Stimulated activated CD8-positive, alpha-beta memory T cell treated with anti-CD3 and anti-CD28 coated beads, Interleukin-15, amount 100 ng/mL, for 48 hours (primary cell): ENCODE data around the gene MN1.

Source experiments
- DNase-seq, 2 donors: peaks; one replicate each; pipeline ENCODE4 v3.0.0-alpha.2; 2020; ENCODE audit warnings: low read depth in 2 of 2

The MN1 gene

GRCh38 chr22:27716074-27716473, 85.5 kb downstream of the MN1 start:
- DNase-seq = no peak

DNA sequence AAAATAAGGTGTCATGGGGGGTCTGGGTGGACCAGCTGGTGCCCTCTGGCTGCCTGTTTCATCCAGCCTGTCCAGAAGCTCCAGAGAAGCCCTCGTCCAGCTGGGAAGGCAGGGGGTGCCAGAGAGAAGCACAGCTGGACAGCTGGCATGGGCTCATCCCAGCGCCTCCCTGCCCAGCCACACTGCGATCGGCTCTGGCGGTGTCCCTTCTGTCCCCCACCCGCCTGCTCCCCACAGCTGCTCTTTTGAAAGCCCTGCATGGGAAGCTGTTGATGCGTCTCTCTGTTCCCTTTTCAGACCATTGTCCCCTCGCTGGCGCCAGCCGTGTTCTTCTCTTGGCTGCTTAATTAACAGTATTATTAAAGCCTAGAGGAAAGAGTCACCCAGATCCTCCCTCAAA, 86.5 kb downstream of the MN1 start:
- DNase-seq = no peak

DNA sequence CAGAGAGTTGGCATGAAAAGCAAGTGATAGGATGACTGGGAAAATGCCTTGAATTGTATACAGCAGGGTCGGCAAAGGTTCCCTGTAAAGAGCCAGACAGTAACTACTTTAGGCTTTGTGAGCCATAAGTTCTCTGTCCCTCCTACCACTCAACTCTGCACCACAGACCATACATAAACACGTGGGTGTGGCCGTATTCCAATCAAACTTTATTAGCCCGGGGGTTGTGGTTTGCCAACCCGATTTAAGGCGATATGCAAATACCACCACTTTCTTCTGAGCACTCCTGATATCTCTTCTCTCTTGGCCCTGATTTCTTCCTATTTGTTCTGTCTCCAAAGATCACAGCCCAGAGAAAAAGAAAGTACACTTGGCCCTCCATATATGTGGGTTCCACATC, 87.5 kb downstream of the MN1 start:
- DNase-seq = no peak

- no peak for DNase-seq
Observed at GRCh38 chr22:27713461-27713860, 88.1 kb downstream of the MN1 start.

DNA sequence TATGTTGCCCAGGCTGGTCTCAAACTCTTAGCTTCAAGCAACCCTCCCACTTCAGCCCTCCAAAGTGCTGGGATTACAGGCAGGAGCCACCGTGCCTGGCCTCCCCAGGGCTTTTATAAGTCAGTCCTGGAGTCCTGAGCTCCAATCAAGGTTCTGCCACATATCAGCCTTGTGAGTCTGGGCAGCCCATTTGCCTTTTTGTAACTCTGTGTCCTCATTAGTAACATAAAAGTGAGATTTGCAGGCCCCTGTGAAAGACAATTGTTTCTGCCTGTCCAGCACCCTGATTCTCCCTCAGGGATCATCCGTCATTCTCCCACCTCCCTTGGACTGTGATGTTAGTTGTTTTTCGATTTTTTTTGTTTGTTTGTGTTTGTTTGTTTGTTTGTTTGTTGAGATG, 89.8 kb downstream of the MN1 start:
- DNase-seq = no peak

DNA sequence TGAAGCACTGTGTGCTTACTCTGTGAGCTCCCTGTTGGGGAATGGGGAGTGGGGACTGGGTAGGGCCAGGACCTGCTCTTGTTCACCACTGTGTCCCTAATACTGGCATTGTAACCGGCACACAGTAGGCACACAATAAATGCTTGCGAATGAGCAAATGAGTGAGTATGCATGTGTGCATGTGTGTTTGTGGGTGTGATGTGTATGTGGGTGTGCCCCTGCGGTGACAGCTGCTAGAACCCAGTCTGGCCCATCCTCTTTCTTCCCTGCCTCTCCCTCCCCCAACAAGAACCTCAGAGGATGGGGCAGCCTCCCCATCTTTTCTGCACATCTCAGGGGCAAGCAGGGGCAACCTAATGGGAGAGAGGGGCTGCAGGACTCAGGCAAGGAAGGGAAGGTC, 90.5 kb downstream of the MN1 start:
- no peak for DNase-seq

DNA sequence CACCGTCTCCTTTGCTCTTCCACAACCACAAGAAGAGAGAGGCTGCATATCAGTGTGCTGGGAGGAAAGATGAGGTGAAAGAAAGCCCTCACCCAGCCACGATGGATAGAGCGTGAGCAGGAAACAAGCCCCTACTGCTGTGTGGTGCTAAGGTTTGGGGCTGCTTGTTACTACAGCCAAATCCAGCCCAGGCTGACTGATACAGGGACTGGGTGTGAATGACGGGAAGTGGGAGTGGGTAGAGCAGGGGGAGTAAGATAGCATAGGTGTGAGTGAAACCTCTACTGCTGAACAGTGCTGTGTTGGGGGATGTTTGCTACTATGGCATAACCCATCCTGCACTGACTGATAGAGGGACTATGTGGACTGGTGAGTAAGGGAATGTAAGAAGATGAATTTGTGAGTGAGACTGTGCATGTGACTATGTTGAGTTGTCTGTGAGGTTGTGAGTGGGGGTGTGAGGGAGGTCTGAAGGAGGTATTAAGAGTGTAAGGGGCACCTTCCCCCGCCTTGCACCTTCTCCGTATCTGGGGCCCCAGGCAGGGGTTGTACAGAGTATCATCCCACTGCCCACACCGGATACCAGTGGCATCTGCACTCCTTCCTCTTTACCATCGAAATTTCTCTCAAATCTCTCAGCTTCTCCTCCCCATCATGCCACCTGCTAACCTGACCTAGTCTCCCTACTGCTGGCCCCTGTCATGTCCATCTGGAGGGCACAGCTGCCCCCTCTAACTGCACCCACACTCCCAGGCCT, 91.5 kb downstream of the MN1 start:
- no peak for DNase-seq

DNA sequence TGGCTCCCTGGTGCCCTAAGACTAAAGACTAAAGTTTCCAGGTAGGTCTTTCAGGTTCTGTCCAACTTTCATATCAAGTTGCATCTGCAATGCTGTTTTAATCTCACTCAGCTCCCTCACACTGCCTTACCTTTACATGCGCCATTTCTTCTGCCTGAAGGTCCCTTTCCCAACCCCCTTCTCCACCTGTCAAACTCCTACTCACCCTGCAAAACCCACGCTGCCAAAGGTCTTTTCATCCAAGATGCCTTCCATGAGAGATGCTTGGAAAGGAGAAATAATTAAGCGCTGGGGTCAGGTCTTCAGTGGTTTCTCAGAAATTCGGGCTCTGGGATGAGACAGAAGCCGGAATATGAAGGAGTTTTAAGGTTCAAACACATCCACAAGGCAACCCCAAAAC, 95.1 kb downstream of the MN1 start:
- DNase-seq = no peak

DNA sequence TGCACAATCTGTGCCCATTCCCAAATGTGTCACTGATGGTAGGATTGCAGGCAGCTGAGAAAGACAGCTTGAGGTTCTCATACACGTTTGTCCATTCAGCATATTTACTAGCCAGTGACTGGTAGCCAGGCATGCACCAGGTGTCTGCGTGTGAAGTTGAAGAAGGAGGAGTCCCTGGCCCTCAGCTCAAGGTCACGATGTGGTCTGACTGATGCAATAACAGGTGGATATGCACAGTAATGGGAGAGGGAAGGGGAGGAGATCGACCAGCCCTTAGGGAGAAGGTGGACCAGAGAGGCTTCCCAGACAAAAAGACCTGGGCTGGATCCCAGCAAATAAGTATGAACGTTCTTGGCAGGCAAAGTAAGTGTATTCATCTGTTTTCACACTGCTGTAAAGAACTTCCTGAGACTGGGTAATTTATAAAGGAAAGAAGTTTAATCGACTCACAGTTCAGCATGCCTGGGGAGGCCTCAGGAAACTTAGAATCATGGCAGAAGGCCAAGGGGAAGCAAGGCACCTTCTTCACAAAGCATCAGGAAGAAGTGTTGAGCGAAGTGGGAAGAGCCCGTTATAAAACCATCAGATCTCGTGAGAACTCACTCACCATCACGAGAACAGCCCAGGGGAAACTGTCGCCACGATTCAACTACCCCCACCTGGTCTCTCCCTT, 96.0 kb downstream of the MN1 start:
- no peak for DNase-seq

- no peak for DNase-seq
Observed at GRCh38 chr22:27704581-27704980, 97.0 kb downstream of the MN1 start.

DNA sequence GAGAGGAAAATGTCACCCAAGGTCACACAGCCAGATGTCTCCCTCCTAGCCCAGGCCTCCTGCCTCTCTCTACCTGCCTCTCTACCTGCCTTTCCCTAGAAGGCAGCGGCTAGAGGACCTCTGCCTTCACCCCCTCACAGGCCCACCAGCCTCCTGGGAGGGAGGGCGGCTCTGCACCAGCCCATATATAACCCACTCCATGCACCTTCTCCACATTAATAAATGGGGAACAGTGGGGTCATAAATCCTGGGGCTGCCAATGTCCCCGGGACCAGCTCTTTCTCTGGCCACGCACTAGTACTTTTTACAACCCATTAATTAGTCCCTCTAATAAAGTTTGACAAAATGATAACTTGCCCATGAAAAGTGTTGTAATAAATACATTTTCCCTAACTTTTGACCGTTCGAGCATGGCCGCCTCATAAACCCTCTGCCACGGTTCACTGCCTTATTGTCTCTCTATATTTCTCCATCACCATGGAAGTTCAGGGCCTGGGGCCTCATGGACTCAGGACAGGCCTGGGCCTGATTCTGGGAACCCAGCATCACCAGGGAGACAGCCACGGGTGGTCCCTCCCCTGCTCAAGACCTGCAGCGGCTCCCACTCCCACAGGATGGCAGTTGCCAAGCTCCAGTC, 102.1 kb downstream of the MN1 start:
- DNase-seq = no peak

- no peak for DNase-seq
Observed at GRCh38 chr22:27698813-27699212, 102.7 kb downstream of the MN1 start.
